GM19351 (cell line): ENCODE measurements around the gene MIS18BP1.
A peak's percentile ranks its signal among the peaks of the same experiment; 100 is the strongest.
"Not testable (repeated sequence)": the region's sequence is repeated elsewhere in the genome, so short reads cannot be mapped to it uniquely, and the experiment has no call there.

Experiments used
- ATAC-seq: cut with Tn5 transposase; IDR thresholded peaks from one replicate; pipeline ENCODE4 v1.9.1; 2021; ENCODE audit warnings: mild to moderate bottlenecking, moderate library complexity; ENCODE audit not compliant: unreplicated experiment

MIS18BP1 gene

GRCh38 chr14:45246691-45247090, 6.3 kb downstream of the MIS18BP1 start:
- no peak for ATAC-seq

- ATAC-seq = no peak
Observed at GRCh38 chr14:45246151-45246550, 6.9 kb downstream of the MIS18BP1 start.

- no peak for ATAC-seq
Observed at GRCh38 chr14:45242706-45243105, 10.3 kb downstream of the MIS18BP1 start.

- ATAC-seq = no peak
Observed at GRCh38 chr14:45238988-45239387, 14.0 kb downstream of the MIS18BP1 start.

- no peak for ATAC-seq
Observed at GRCh38 chr14:45227566-45227965, 25.4 kb downstream of the MIS18BP1 start.

- no peak for ATAC-seq
Observed at GRCh38 chr14:45222485-45223262, 30.3 kb downstream of the MIS18BP1 start.

- ATAC-seq = not testable (repeated sequence)
Observed at GRCh38 chr14:45214341-45214740, 38.7 kb downstream of the MIS18BP1 start.

GRCh38 chr14:45213716-45214115, 39.3 kb downstream of the MIS18BP1 start:
- not testable (repeated sequence) for ATAC-seq

- ATAC-seq = no peak
Observed at GRCh38 chr14:45212231-45212630, 40.8 kb downstream of the MIS18BP1 start.

- no peak for ATAC-seq
Observed at GRCh38 chr14:45211295-45211694, 41.7 kb downstream of the MIS18BP1 start.

- ATAC-seq = no peak
Observed at GRCh38 chr14:45210159-45210558, 42.8 kb downstream of the MIS18BP1 start.

GRCh38 chr14:45204241-45204640, 48.8 kb downstream of the MIS18BP1 start:
- no peak for ATAC-seq

GRCh38 chr14:45201905-45202304, 51.1 kb downstream of the MIS18BP1 start:
- peak; percentile 85 for ATAC-seq

GRCh38 chr14:45199230-45199629, 53.8 kb downstream of the MIS18BP1 start:
- ATAC-seq = no peak

GRCh38 chr14:45198551-45198950, 54.5 kb downstream of the MIS18BP1 start:
- no peak for ATAC-seq

GRCh38 chr14:45194964-45195363, 58.0 kb downstream of the MIS18BP1 start:
- peak; percentile 73 for ATAC-seq

- peak; percentile 77 for ATAC-seq
Observed at GRCh38 chr14:45185100-45185814, 67.7 kb downstream of the MIS18BP1 start.

GRCh38 chr14:45181806-45182205, 71.2 kb downstream of the MIS18BP1 start:
- no peak for ATAC-seq

GRCh38 chr14:45181329-45181728, 71.7 kb downstream of the MIS18BP1 start:
- ATAC-seq = no peak

GRCh38 chr14:45177076-45177475, 75.9 kb downstream of the MIS18BP1 start:
- ATAC-seq = no peak

- ATAC-seq = no peak
Observed at GRCh38 chr14:45169906-45170305, 83.1 kb downstream of the MIS18BP1 start.

GRCh38 chr14:45156067-45156466, 96.9 kb downstream of the MIS18BP1 start:
- peak; percentile 68 for ATAC-seq
